GM18907 (cell line): Measurements from ENCODE around the gene IGFBP7.

Source experiments
- ATAC-seq: cut with Tn5 transposase; IDR thresholded peaks from one replicate; pipeline ENCODE4 v1.9.1; 2021; ENCODE audit warnings: mild to moderate bottlenecking, moderate library complexity; ENCODE audit not compliant: unreplicated experiment

The IGFBP7 gene

GRCh38 chr4:57098415-57098814 is 11.8 kb downstream of the IGFBP7 start:
- ATAC-seq, result no peak

- ATAC-seq, result no peak
Observed at GRCh38 chr4:57097711-57098110, 12.5 kb downstream of the IGFBP7 start.

GRCh38 chr4:57095956-57096355 is 14.2 kb downstream of the IGFBP7 start:
- ATAC-seq, result no peak

- no peak for ATAC-seq
Observed at GRCh38 chr4:57095245-57095644, 14.9 kb downstream of the IGFBP7 start.

GRCh38 chr4:57094832-57095223 is 15.4 kb downstream of the IGFBP7 start:
- ATAC-seq, result no peak

- no peak for ATAC-seq
Observed at GRCh38 chr4:57093845-57094831, 16.0 kb downstream of the IGFBP7 start.

GRCh38 chr4:57091657-57092162 is 18.5 kb downstream of the IGFBP7 start:
- no peak for ATAC-seq

GRCh38 chr4:57090079-57090478 is 20.1 kb downstream of the IGFBP7 start:
- no peak for ATAC-seq

GRCh38 chr4:57089549-57089948 is 20.6 kb downstream of the IGFBP7 start:
- no peak for ATAC-seq

GRCh38 chr4:57086031-57086723 is 24.0 kb downstream of the IGFBP7 start:
- ATAC-seq, result no peak

- ATAC-seq, result no peak
Observed at GRCh38 chr4:57085278-57085677, 24.9 kb downstream of the IGFBP7 start.

- no peak for ATAC-seq
Observed at GRCh38 chr4:57084360-57084759, 25.8 kb downstream of the IGFBP7 start.

GRCh38 chr4:57083090-57083489 is 27.1 kb downstream of the IGFBP7 start:
- ATAC-seq, result no peak

- ATAC-seq, result no peak
Observed at GRCh38 chr4:57081651-57082621, 28.2 kb downstream of the IGFBP7 start.

- no peak for ATAC-seq
Observed at GRCh38 chr4:57080781-57081650, 29.2 kb downstream of the IGFBP7 start.

GRCh38 chr4:57078685-57079521 is 31.3 kb downstream of the IGFBP7 start:
- no peak for ATAC-seq

- ATAC-seq, result no peak
Observed at GRCh38 chr4:57077550-57078343, 32.4 kb downstream of the IGFBP7 start.

GRCh38 chr4:57076646-57077045 is 33.5 kb downstream of the IGFBP7 start:
- ATAC-seq, result no peak
